ENCODE measurements around the gene CDKN2D. TPM values are rescaled to one million over a fixed set of nuclear protein-coding genes. Genes with fewer than 3 reads are reported as not detected.

The CDKN2D gene
- total and polyA plus RNA-seq, 2 donors: 40.3 to 42.3 TPM

- 97% methylated on average over 7 of the region's 7 CpGs for WGBS
- Histone ChIP-seq H3K27me3 (ENCODE audit: control insufficient read depth in 2 of 2, insufficient read depth in 1 of 2, low read length in 1 of 2) (no peaks in the 10 kb centered on the region), H3K27ac (ENCODE audit: low read depth in 1 of 2, low read length in 1 of 2) (no peak overlapping the region), H3K9me3 (ENCODE audit: control insufficient read depth in 2 of 2, insufficient read depth in 1 of 2, low read length in 1 of 2) (no peaks in the 10 kb centered on the region), H3K4me3 (ENCODE audit: low read length in 2 of 2) (no peak overlapping the region), H3K36me3 (ENCODE audit: control insufficient read depth in 2 of 2, insufficient read depth in 2 of 2, low read length in 1 of 2) (peaks cover 72 to 90% of the 10 kb centered on the region in 2 donors), H3K4me1 (ENCODE audit: control insufficient read depth in 2 of 2, insufficient read depth in 2 of 2, low read length in 2 of 2) (peaks cover 22 to 47% of the 10 kb centered on the region in 2 donors)
- no peak for DNase-seq (ENCODE audit: low read depth in 6 of 9, low spot score in 9 of 9)
Observed at GRCh38 chr19:10560154-10560553, 8.6 kb downstream of the CDKN2D start.

- H3K9me3 ChIP-seq (ENCODE audit: control insufficient read depth in 2 of 2, insufficient read depth in 1 of 2, low read length in 1 of 2): peaks cover 0 to 6% of the 10 kb centered on the region in 2 donors
- H3K4me3 ChIP-seq (ENCODE audit: low read length in 2 of 2): no peak overlapping the region
- 97% methylated on average over 33 of the region's 33 CpGs for WGBS
- H3K4me1 ChIP-seq (ENCODE audit: control insufficient read depth in 2 of 2, insufficient read depth in 2 of 2, low read length in 2 of 2): peaks cover 37 to 52% of the 10 kb centered on the region in 2 donors
- DNase-seq (ENCODE audit: low read depth in 6 of 9, low spot score in 9 of 9): no peak
- H3K36me3 ChIP-seq (ENCODE audit: control insufficient read depth in 2 of 2, insufficient read depth in 2 of 2, low read length in 1 of 2): peaks cover 84 to 97% of the 10 kb centered on the region in 2 donors
- no peaks in the 10 kb centered on the region for H3K27me3 ChIP-seq (ENCODE audit: control insufficient read depth in 2 of 2, insufficient read depth in 1 of 2, low read length in 1 of 2)
- no peak overlapping the region for H3K27ac ChIP-seq (ENCODE audit: low read depth in 1 of 2, low read length in 1 of 2)
Observed at GRCh38 chr19:10557603-10558197, 11.1 kb downstream of the CDKN2D start.

GRCh38 chr19:10555610-10555973 lies 13.2 kb downstream of the CDKN2D start:
- Histone ChIP-seq H3K27ac (ENCODE audit: low read depth in 1 of 2, low read length in 1 of 2) (peak overlapping the region; percentile 81 to 99), H3K36me3 (ENCODE audit: control insufficient read depth in 2 of 2, insufficient read depth in 2 of 2, low read length in 1 of 2) (peaks cover 84 to 95% of the 10 kb centered on the region in 2 donors), H3K9me3 (ENCODE audit: control insufficient read depth in 2 of 2, insufficient read depth in 1 of 2, low read length in 1 of 2) (peaks cover 0 to 17% of the 10 kb centered on the region in 2 donors), H3K4me3 (ENCODE audit: low read length in 2 of 2) (no peak overlapping the region), H3K27me3 (ENCODE audit: control insufficient read depth in 2 of 2, insufficient read depth in 1 of 2, low read length in 1 of 2) (no peaks in the 10 kb centered on the region), H3K4me1 (ENCODE audit: control insufficient read depth in 2 of 2, insufficient read depth in 2 of 2, low read length in 2 of 2) (peaks cover 43 to 59% of the 10 kb centered on the region in 2 donors)
- no peak for DNase-seq (ENCODE audit: low read depth in 6 of 9, low spot score in 9 of 9)
- WGBS: 83% methylated on average over 7 of the region's 7 CpGs

- H3K27ac ChIP-seq (ENCODE audit: low read depth in 1 of 2, low read length in 1 of 2): peak overlapping the region; percentile 81 to 99
- DNase-seq (ENCODE audit: low read depth in 6 of 9, low spot score in 9 of 9): peak in 3 of 9 donors; percentile 10 to 37 (median 24)
- H3K4me3 ChIP-seq (ENCODE audit: low read length in 2 of 2): peak overlapping the region; percentile 0 to 20
- WGBS: 90% methylated on average over 30 of the region's 30 CpGs
- H3K36me3 ChIP-seq (ENCODE audit: control insufficient read depth in 2 of 2, insufficient read depth in 2 of 2, low read length in 1 of 2): peaks cover 84 to 95% of the 10 kb centered on the region in 2 donors
- peaks cover 0 to 17% of the 10 kb centered on the region in 2 donors for H3K9me3 ChIP-seq (ENCODE audit: control insufficient read depth in 2 of 2, insufficient read depth in 1 of 2, low read length in 1 of 2)
- no peaks in the 10 kb centered on the region for H3K27me3 ChIP-seq (ENCODE audit: control insufficient read depth in 2 of 2, insufficient read depth in 1 of 2, low read length in 1 of 2)
- peaks cover 43 to 62% of the 10 kb centered on the region in 2 donors for H3K4me1 ChIP-seq (ENCODE audit: control insufficient read depth in 2 of 2, insufficient read depth in 2 of 2, low read length in 2 of 2)
Observed at GRCh38 chr19:10554760-10555609, 13.8 kb downstream of the CDKN2D start.

GRCh38 chr19:10553943-10554381 lies 14.8 kb downstream of the CDKN2D start:
- Histone ChIP-seq H3K36me3 (ENCODE audit: control insufficient read depth in 2 of 2, insufficient read depth in 2 of 2, low read length in 1 of 2) (peaks cover 84 to 93% of the 10 kb centered on the region in 2 donors), H3K27ac (ENCODE audit: low read depth in 1 of 2, low read length in 1 of 2) (peak overlapping the region; percentile 81 to 99), H3K9me3 (ENCODE audit: control insufficient read depth in 2 of 2, insufficient read depth in 1 of 2, low read length in 1 of 2) (peaks cover 0 to 17% of the 10 kb centered on the region in 2 donors), H3K4me1 (ENCODE audit: control insufficient read depth in 2 of 2, insufficient read depth in 2 of 2, low read length in 2 of 2) (peaks cover 43 to 61% of the 10 kb centered on the region in 2 donors), H3K27me3 (ENCODE audit: control insufficient read depth in 2 of 2, insufficient read depth in 1 of 2, low read length in 1 of 2) (no peaks in the 10 kb centered on the region), H3K4me3 (ENCODE audit: low read length in 2 of 2) (peak overlapping the region; percentile 20 to 26)
- WGBS: 2% methylated on average over 12 of the region's 12 CpGs
- peak in 7 of 9 donors; percentile 72 to 95 (median 86) for DNase-seq (ENCODE audit: low read depth in 6 of 9, low spot score in 9 of 9)

- 27% methylated on average over 13 of the region's 13 CpGs for WGBS
- Histone ChIP-seq H3K27ac (ENCODE audit: low read depth in 1 of 2, low read length in 1 of 2) (peak overlapping the region; percentile 81 to 99), H3K9me3 (ENCODE audit: control insufficient read depth in 2 of 2, insufficient read depth in 1 of 2, low read length in 1 of 2) (peaks cover 0 to 17% of the 10 kb centered on the region in 2 donors)
Observed at GRCh38 chr19:10553087-10553667, 15.6 kb downstream of the CDKN2D start.

GRCh38 chr19:10552510-10553053 lies 16.2 kb downstream of the CDKN2D start:
- Histone ChIP-seq H3K36me3 (ENCODE audit: control insufficient read depth in 2 of 2, insufficient read depth in 2 of 2, low read length in 1 of 2) (peaks cover 83 to 91% of the 10 kb centered on the region in 2 donors), H3K27me3 (ENCODE audit: control insufficient read depth in 2 of 2, insufficient read depth in 1 of 2, low read length in 1 of 2) (no peaks in the 10 kb centered on the region), H3K4me1 (ENCODE audit: control insufficient read depth in 2 of 2, insufficient read depth in 2 of 2, low read length in 2 of 2) (peaks cover 43 to 61% of the 10 kb centered on the region in 2 donors), H3K9me3 (ENCODE audit: control insufficient read depth in 2 of 2, insufficient read depth in 1 of 2, low read length in 1 of 2) (peaks cover 0 to 17% of the 10 kb centered on the region in 2 donors), H3K4me3 (ENCODE audit: low read length in 2 of 2) (no peak overlapping the region), H3K27ac (ENCODE audit: low read depth in 1 of 2, low read length in 1 of 2) (peak overlapping the region; percentile 81 to 99)
- WGBS: 75% methylated on average over 12 of the region's 12 CpGs
- peak in 3 of 9 donors; percentile 48 to 77 (median 63) for DNase-seq (ENCODE audit: low read depth in 6 of 9, low spot score in 9 of 9)

More at GRCh38 chr19:10553087-10553667, 15.6 kb downstream of the CDKN2D start:
- Histone ChIP-seq H3K36me3 (ENCODE audit: control insufficient read depth in 2 of 2, insufficient read depth in 2 of 2, low read length in 1 of 2) (peaks cover 84 to 94% of the 10 kb centered on the region in 2 donors), H3K4me1 (ENCODE audit: control insufficient read depth in 2 of 2, insufficient read depth in 2 of 2, low read length in 2 of 2) (peaks cover 43 to 61% of the 10 kb centered on the region in 2 donors), H3K4me3 (ENCODE audit: low read length in 2 of 2) (peak overlapping the region in 1 of 2 donors; percentile 26), H3K27me3 (ENCODE audit: control insufficient read depth in 2 of 2, insufficient read depth in 1 of 2, low read length in 1 of 2) (no peaks in the 10 kb centered on the region)
- DNase-seq (ENCODE audit: low read depth in 6 of 9, low spot score in 9 of 9): peak in 4 of 9 donors; percentile 51 to 76 (median 54)

GRCh38 chr19:10551698-10552301 lies 17.0 kb downstream of the CDKN2D start:
- peaks cover 43 to 59% of the 10 kb centered on the region in 2 donors for H3K4me1 ChIP-seq (ENCODE audit: control insufficient read depth in 2 of 2, insufficient read depth in 2 of 2, low read length in 2 of 2)
- H3K36me3 ChIP-seq (ENCODE audit: control insufficient read depth in 2 of 2, insufficient read depth in 2 of 2, low read length in 1 of 2): peaks cover 84 to 92% of the 10 kb centered on the region in 2 donors
- H3K4me3 ChIP-seq (ENCODE audit: low read length in 2 of 2): no peak overlapping the region
- peak overlapping the region; percentile 81 to 99 for H3K27ac ChIP-seq (ENCODE audit: low read depth in 1 of 2, low read length in 1 of 2)
- WGBS: 88% methylated on average over 12 of the region's 12 CpGs
- no peaks in the 10 kb centered on the region for H3K27me3 ChIP-seq (ENCODE audit: control insufficient read depth in 2 of 2, insufficient read depth in 1 of 2, low read length in 1 of 2)
- peak in 3 of 9 donors; percentile 53 to 77 (median 60) for DNase-seq (ENCODE audit: low read depth in 6 of 9, low spot score in 9 of 9)
- H3K9me3 ChIP-seq (ENCODE audit: control insufficient read depth in 2 of 2, insufficient read depth in 1 of 2, low read length in 1 of 2): peaks cover 0 to 20% of the 10 kb centered on the region in 2 donors

Measured in thymus (tissue), 11 donors.